SK-N-SH (cell line): ENCODE results near the gene CD59. TPM values are rescaled to one million over a fixed set of nuclear protein-coding genes. Genes with fewer than 3 reads are reported as not detected.

Experiments
- CHD2 ChIP-seq: fragments of 150-350 bp; IDR thresholded peaks from 2 replicates; pipeline ENCODE4 v1.6.1; 2018; ENCODE audit warnings: low read length; ENCODE audit not compliant: partially characterized antibody
- EP300 ChIP-seq, 2 experiments: IDR thresholded peaks; 2 replicates each; pipeline versions ENCODE4 v1.4.0 to v1.6.1; 2012; ENCODE audit warnings: borderline replicate concordance in 1 of 2, low read depth in 1 of 2, low read length in 1 of 2
- EZH2phosphoT487 ChIP-seq: fragments of 200-600 bp; sonication (generic); IDR thresholded peaks from 2 replicates; pipeline ENCODE4 v1.6.1; 2017; ENCODE audit warnings: low read depth, mixed run types, mild to moderate bottlenecking, antibody characterized with exemption, moderate library complexity, borderline replicate concordance
- FOSL2 ChIP-seq: IDR thresholded peaks from 2 replicates; pipeline ENCODE4 v1.4.0; 2012; ENCODE audit warnings: low read depth, mild to moderate bottlenecking, moderate library complexity, borderline replicate concordance
- FOXJ3 ChIP-seq: sonication (generic); formaldehyde crosslinking; IDR thresholded peaks from 2 replicates; pipeline ENCODE4 v1.5.1; 2020; ENCODE audit warnings: mild to moderate bottlenecking, missing genetic modification reagents
- GABPA ChIP-seq: IDR thresholded peaks from 2 replicates; pipeline ENCODE4 v1.4.0; 2012; ENCODE audit warnings: low read depth, mild to moderate bottlenecking
- GATA2 ChIP-seq: sonication (generic); formaldehyde crosslinking; IDR thresholded peaks from 2 replicates; pipeline ENCODE4 v1.5.0; 2020; ENCODE audit warnings: mild to moderate bottlenecking, missing genetic modification reagents
- NFIC ChIP-seq: IDR thresholded peaks from 2 replicates; pipeline ENCODE4 v1.4.0; 2012; ENCODE audit warnings: borderline replicate concordance
- NRF1 ChIP-seq: IDR thresholded peaks from 2 replicates; pipeline ENCODE4 v1.6.1; 2012; ENCODE audit warnings: low read depth, mild to moderate bottlenecking, low read length
- PBX3 ChIP-seq: IDR thresholded peaks from 2 replicates; pipeline ENCODE4; 2012
- POLR2AphosphoS5 ChIP-seq: IDR thresholded peaks from 2 replicates; pipeline ENCODE4 v1.6.1; 2012; ENCODE audit warnings: low read depth, low read length
- RCOR1 ChIP-seq: fragments of 150-350 bp; IDR thresholded peaks from 2 replicates; pipeline ENCODE4 v1.6.1; 2017; ENCODE audit warnings: antibody characterized with exemption, low read length
- RFX5 ChIP-seq: IDR thresholded peaks from 2 replicates; pipeline ENCODE4 v1.6.1; 2012; ENCODE audit warnings: mild to moderate bottlenecking, improper control_type of control experiment, low read length
- TAF1 ChIP-seq: IDR thresholded peaks from 2 replicates; pipeline ENCODE4 v1.6.1; 2012; ENCODE audit warnings: low read depth, mild to moderate bottlenecking, low read length, moderate library complexity, borderline replicate concordance
- TCF12 ChIP-seq: IDR thresholded peaks from 2 replicates; pipeline ENCODE4 v1.4.0; 2012
- USF1 ChIP-seq: IDR thresholded peaks from 2 replicates; pipeline ENCODE4 v1.4.0; 2012; ENCODE audit warnings: low read depth, borderline replicate concordance
- YY1 ChIP-seq: IDR thresholded peaks from 2 replicates; pipeline ENCODE4 v1.4.0; 2012; ENCODE audit warnings: low read depth, mild to moderate bottlenecking
- ZBTB33 ChIP-seq: IDR thresholded peaks from 2 replicates; pipeline ENCODE4 v1.4.0; 2012; ENCODE audit warnings: low read depth, borderline replicate concordance
- polyA plus RNA-seq, 3 experiments: library from polyadenylated mRNA; depleted of rRNA; stranded (reverse); fragments of >200 nt; gene quantifications; 2 replicates each; pipeline ENCODE4 v1.2.3, GENCODE V29; 2012
- TF ChIP-seq, protein P1 (sequence below): fragments of 150-350 bp; IDR thresholded peaks from 2 replicates; pipeline ENCODE4 v1.6.1; 2016; ENCODE audit warnings: mild to moderate bottlenecking, low read depth, low read length

CD59 gene
- polyA plus RNA-seq, 1 of the 3 experiments (the other 2 are of a cell fraction), result 616 TPM

- peak; percentile 59 for TF ChIP-seq TAF1
- TF ChIP-seq CHD2, result peak; percentile 9
- no peak for TF ChIP-seq GABPA
- no peak for TF ChIP-seq PBX3
- peak; percentile 84 for TF ChIP-seq POLR2AphosphoS5
- TF ChIP-seq EZH2phosphoT487, result no peak
- TF ChIP-seq NRF1, result no peak
- TF ChIP-seq GATA2 (CRISPR knock-in tag), result no peak
- TF ChIP-seq, protein P1, sequence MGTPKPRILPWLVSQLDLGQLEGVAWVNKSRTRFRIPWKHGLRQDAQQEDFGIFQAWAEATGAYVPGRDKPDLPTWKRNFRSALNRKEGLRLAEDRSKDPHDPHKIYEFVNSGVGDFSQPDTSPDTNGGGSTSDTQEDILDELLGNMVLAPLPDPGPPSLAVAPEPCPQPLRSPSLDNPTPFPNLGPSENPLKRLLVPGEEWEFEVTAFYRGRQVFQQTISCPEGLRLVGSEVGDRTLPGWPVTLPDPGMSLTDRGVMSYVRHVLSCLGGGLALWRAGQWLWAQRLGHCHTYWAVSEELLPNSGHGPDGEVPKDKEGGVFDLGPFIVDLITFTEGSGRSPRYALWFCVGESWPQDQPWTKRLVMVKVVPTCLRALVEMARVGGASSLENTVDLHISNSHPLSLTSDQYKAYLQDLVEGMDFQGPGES, result no peak
- TF ChIP-seq FOXJ3, result no peak
- TF ChIP-seq ZBTB33, result no peak
- no peak for TF ChIP-seq NFIC
- no peak for TF ChIP-seq RCOR1
- no peak for TF ChIP-seq RFX5
- no peak for TF ChIP-seq TCF12
- TF ChIP-seq USF1, result no peak
- TF ChIP-seq EP300 (IDR thresholded peaks at IDR 0.05; ENCODE audit: borderline replicate concordance in 1 of 2, low read depth in 1 of 2, low read length in 1 of 2), result no peak
- TF ChIP-seq FOSL2, result no peak
- TF ChIP-seq YY1, result peak; percentile 85
Measured at GRCh38 chr11:33773987-33774735, 37.9 kb upstream of the CD59 start, which contains the start of gene FBXO3 (continued).
